Breast epithelium (tissue), 4 donors: ENCODE measurements around the gene MARK3. TPM values are rescaled to one million over a fixed set of nuclear protein-coding genes. Genes with fewer than 3 reads are reported as not detected.

Experiments used
- DNase-seq, 2 donors: peaks; one replicate each; pipeline ENCODE4 v3.0.0-alpha.2; 2019; ENCODE audit warnings: low spot score in 2 of 2
- H3K27ac ChIP-seq, 2 donors: fragments of 200-600 bp; sonication (generic) in 1 of 2; one replicate each; pipeline ENCODE4 v1.5.1; 2016 to 2019; ENCODE audit warnings: mild to moderate bottlenecking in 1 of 2
- H3K27me3 ChIP-seq, 2 donors: fragments of 200-600 bp; sonication (generic) in 1 of 2; one replicate each; pipeline versions ENCODE4 v1.5.1 to v1.6.0; 2017 to 2019; ENCODE audit warnings: control low read depth in 1 of 2, mild to moderate bottlenecking in 1 of 2
- H3K36me3 ChIP-seq: fragments of 200-600 bp; one replicate; pipeline ENCODE4 v1.5.1; 2019
- H3K4me1 ChIP-seq, 2 donors: fragments of 200-600 bp; sonication (generic); one replicate each; pipeline ENCODE4 v1.5.1; 2016 to 2019; ENCODE audit warnings: control low read depth in 1 of 2
- H3K4me3 ChIP-seq, 3 donors: fragments of 200-600 bp; sonication (generic); 1 replicate in 2 of 3; 2 replicates in 1 of 3; pipeline ENCODE4 v1.5.1; 2016 to 2019; ENCODE audit warnings: mild to moderate bottlenecking in 3 of 3, moderate library complexity in 2 of 3
- H3K9me3 ChIP-seq, 2 donors: fragments of 200-600 bp; sonication (generic) in 1 of 2; one replicate each; pipeline ENCODE4 v1.5.1; 2016 to 2019; ENCODE audit warnings: control low read depth in 1 of 2
- POLR2A ChIP-seq: fragments of 450-650 bp; IDR thresholded peaks from one replicate; pipeline ENCODE4 v1.6.1; 2016; ENCODE audit warnings: antibody characterized with exemption, mild to moderate bottlenecking, moderate library complexity
- POLR2AphosphoS5 ChIP-seq, 3 donors: sonication (generic); formaldehyde crosslinking; IDR thresholded peaks; one replicate each; pipeline ENCODE4 v1.6.1; 2017; ENCODE audit warnings: antibody characterized with exemption in 3 of 3
- intact Hi-C: fragments of 100-400 bp; cut with DNase I; formaldehyde crosslinking; loops from one replicate; pipeline ENCODE4 v1.15.1; 2023; ENCODE audit warnings: low total_unique reads
- total RNA-seq, 3 donors: library from RNA; depleted of rRNA; stranded (reverse); fragments of >200 nt; gene quantifications; one replicate each; pipeline ENCODE4 v1.1.0, GENCODE V29; 2016
- TF ChIP-seq, protein P1 (sequence below), 3 donors: fragments of 450-650 bp; IDR thresholded peaks; one replicate each; pipeline ENCODE4 v1.5.1; 2016 to 2017; ENCODE audit warnings: antibody characterized with exemption in 3 of 3, mild to moderate bottlenecking in 3 of 3, moderate library complexity in 3 of 3

The MARK3 gene
- total RNA-seq, 3 donors from 2014 or later: 70.2 to 107 (median 87.5) TPM

DNA sequence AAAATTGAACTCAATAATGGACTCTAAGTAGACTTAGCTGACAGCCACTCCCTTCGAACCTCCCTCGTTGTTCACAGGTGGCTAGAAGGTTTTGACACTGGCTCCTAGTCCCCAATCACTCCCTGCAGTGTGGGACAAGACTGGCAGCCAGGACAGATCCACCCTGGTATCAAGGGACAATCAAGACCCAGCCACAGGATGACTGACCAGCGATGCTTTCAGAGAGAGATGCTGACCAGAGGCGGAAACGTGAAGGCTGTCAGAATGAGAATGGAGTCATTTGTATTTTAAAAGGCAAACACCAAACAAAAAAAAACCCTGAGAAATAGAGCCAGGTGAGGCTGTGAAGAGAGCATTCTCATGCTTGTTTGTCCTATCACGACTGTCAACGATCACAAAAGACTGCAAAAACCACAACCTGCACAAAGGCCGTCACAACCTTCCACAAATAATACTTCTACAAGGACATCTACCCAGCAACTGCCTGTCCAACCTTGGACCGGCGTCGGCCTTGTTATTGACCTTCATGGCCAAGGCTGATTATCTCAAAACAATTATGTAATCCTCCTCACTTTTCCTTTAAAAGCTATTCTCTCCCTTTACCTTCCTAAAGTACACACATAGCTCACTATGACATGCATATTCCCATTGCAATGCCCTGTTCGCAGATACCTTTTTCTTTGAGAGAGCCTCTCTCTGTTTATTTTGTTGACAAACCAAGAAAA is 38.0 kb upstream of the MARK3 start:
- no peaks in the 10 kb centered on the region for H3K9me3 ChIP-seq
- H3K4me3 ChIP-seq: no peak overlapping the region
- no peaks in the 10 kb centered on the region for H3K36me3 ChIP-seq
- H3K27me3 ChIP-seq: no peaks in the 10 kb centered on the region
- H3K27ac ChIP-seq: no peak overlapping the region
- intact Hi-C loops: no loop called here
- no peaks in the 10 kb centered on the region for H3K4me1 ChIP-seq
- TF ChIP-seq POLR2AphosphoS5 (IDR thresholded peaks at IDR 0.05): no peak
- DNase-seq: no peak

DNA sequence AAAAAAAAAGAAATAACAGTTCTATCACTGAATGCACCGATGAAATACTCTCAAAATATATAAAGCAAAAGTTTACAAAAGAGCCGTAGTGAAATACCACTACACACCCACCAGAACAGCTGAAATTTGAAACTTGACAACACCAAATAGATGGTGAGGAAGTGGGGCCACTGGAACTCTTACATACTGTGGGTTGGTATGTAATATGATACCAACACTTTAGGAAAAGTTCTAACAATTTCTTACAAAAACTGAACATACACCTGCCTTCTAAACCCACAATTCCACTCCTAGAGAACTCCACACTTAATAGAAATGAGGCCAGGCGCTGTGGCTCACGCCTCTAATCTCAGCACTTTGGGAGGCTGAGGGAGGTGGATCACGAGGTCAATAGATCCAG is 37.1 kb upstream of the MARK3 start:
- intact Hi-C loops: no loop called here

DNA sequence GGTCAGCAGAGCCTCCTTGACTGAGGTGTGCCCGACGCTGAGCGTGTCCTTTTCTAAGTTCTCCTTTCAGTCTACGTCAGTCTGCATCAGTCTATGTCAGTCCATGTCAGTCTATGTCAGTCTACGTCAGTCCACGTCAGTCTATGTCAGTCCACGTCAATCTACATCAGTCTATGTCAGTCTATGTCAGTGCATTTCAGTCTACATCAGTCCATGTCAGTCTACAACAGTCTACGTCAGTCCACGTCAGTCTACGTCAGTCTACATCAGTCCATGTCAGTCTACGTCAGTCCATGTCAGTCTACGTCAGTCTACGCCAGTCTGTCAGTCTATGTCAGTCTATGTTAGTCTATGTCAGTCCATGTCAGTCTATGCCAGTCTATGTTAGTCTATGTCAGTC is 35.2 kb upstream of the MARK3 start:
- H3K4me3 ChIP-seq: no peak overlapping the region
- no peak for TF ChIP-seq POLR2A
- TF ChIP-seq, protein P1, sequence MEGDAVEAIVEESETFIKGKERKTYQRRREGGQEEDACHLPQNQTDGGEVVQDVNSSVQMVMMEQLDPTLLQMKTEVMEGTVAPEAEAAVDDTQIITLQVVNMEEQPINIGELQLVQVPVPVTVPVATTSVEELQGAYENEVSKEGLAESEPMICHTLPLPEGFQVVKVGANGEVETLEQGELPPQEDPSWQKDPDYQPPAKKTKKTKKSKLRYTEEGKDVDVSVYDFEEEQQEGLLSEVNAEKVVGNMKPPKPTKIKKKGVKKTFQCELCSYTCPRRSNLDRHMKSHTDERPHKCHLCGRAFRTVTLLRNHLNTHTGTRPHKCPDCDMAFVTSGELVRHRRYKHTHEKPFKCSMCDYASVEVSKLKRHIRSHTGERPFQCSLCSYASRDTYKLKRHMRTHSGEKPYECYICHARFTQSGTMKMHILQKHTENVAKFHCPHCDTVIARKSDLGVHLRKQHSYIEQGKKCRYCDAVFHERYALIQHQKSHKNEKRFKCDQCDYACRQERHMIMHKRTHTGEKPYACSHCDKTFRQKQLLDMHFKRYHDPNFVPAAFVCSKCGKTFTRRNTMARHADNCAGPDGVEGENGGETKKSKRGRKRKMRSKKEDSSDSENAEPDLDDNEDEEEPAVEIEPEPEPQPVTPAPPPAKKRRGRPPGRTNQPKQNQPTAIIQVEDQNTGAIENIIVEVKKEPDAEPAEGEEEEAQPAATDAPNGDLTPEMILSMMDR (IDR thresholded peaks at IDR 0.05): no peak
- TF ChIP-seq POLR2AphosphoS5 (IDR thresholded peaks at IDR 0.05): no peak
- H3K27me3 ChIP-seq: no peaks in the 10 kb centered on the region
- no peak for DNase-seq
- intact Hi-C loops: no loop called here
- H3K36me3 ChIP-seq: no peaks in the 10 kb centered on the region
- no peaks in the 10 kb centered on the region for H3K9me3 ChIP-seq
- H3K4me1 ChIP-seq: no peaks in the 10 kb centered on the region
- no peak overlapping the region for H3K27ac ChIP-seq

More for the DNA sequence above, 37.1 kb upstream of the MARK3 start:
- Histone ChIP-seq H3K4me1 (no peaks in the 10 kb centered on the region), H3K4me3 (no peak overlapping the region), H3K36me3 (no peaks in the 10 kb centered on the region), H3K27me3 (no peaks in the 10 kb centered on the region), H3K9me3 (no peaks in the 10 kb centered on the region), H3K27ac (no peak overlapping the region)
- TF ChIP-seq POLR2AphosphoS5 (IDR thresholded peaks at IDR 0.05) (no peak), POLR2A (no peak)
- TF ChIP-seq, protein P1 (IDR thresholded peaks at IDR 0.05): no peak
- DNase-seq: no peak

DNA sequence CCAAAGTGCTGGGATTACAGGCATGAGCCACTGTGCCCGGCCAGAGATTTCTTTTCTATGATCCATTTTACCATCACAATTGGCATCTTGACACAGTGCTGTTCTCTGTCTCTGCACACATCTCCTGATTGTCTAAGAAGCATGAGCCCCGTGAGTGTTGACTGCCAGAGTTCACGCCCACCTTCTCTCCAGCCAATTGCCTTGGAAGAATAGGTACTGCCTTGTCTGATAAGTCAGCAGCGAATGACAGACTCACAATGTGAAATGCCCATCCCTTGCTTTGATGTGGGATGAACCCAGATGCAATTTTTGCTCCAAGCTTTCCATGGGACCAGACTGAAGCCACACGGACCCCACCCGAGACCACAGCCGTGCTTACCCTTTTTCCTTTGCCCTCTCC is 31.9 kb upstream of the MARK3 start:
- Histone ChIP-seq H3K36me3 (no peaks in the 10 kb centered on the region), H3K27ac (no peak overlapping the region), H3K9me3 (no peaks in the 10 kb centered on the region), H3K4me3 (no peak overlapping the region), H3K4me1 (no peaks in the 10 kb centered on the region), H3K27me3 (no peaks in the 10 kb centered on the region)
- intact Hi-C loops: no loop called here
- no peak for DNase-seq
- TF ChIP-seq POLR2AphosphoS5 (IDR thresholded peaks at IDR 0.05) (no peak), POLR2A (no peak)
- TF ChIP-seq, protein P1 (IDR thresholded peaks at IDR 0.05): no peak

DNA sequence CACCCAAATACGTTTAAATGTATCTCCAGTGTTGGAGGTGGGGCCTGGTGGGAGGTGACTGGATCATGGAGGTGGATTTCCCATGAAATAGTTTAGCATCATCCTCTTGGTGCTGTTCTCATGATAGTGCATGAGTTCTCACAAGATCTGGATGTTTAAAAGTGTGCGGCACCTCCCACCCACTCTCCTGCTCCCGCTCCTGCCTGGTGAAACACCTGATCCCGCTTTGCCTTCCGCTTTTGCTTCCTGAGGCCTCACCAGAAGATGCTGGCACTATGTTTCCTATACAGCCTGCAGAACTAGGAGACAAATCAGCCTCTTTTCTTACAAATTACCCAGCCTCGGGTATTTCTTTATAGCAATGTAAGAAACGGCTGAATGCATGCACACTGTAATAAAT is 31.1 kb upstream of the MARK3 start:
- H3K9me3 ChIP-seq: no peaks in the 10 kb centered on the region
- no peak for DNase-seq
- H3K27me3 ChIP-seq: no peaks in the 10 kb centered on the region
- no peaks in the 10 kb centered on the region for H3K4me1 ChIP-seq
- H3K4me3 ChIP-seq: no peak overlapping the region
- TF ChIP-seq POLR2AphosphoS5 (IDR thresholded peaks at IDR 0.05) (no peak), POLR2A (no peak)
- TF ChIP-seq, protein P1 (IDR thresholded peaks at IDR 0.05): no peak
- intact Hi-C loops: loop anchor here (2.0 kb wide), 1 partner anchor 51 kb away; no protein-coding TSS in a partner anchor
- H3K36me3 ChIP-seq: no peaks in the 10 kb centered on the region
- no peak overlapping the region for H3K27ac ChIP-seq
